Lower lobe of right lung (tissue), 2 donors: ENCODE data around the gene TEKTIP1. TPM values are rescaled to one million over a fixed set of nuclear protein-coding genes. Genes with fewer than 3 reads are reported as not detected.

Experiments
- ATAC-seq, 2 donors: fragments of 200-7000 bp; cut with Tn5 transposase; one replicate each; pipeline ENCODE4 v1.9.1; 2020 to 2022; ENCODE audit warnings: mild to moderate bottlenecking in 2 of 2, moderate library complexity in 2 of 2
- DNase-seq: peaks from one replicate; pipeline ENCODE4 v3.0.0-alpha.2; 2020
- H3K27ac ChIP-seq: fragments of 200-600 bp; one replicate; pipeline ENCODE4 v1.8.0; 2022
- H3K27me3 ChIP-seq: fragments of 200-600 bp; one replicate; pipeline ENCODE4 v1.8.0; 2022; ENCODE audit warnings: low read depth
- H3K36me3 ChIP-seq: fragments of 200-600 bp; one replicate; pipeline ENCODE4 v1.8.0; 2022; ENCODE audit warnings: mild to moderate bottlenecking
- H3K4me1 ChIP-seq: fragments of 200-600 bp; one replicate; pipeline ENCODE4 v1.8.0; 2022
- H3K4me3 ChIP-seq: fragments of 200-600 bp; one replicate; pipeline ENCODE4 v1.8.0; 2022; ENCODE audit warnings: mild to moderate bottlenecking
- H3K9me3 ChIP-seq: fragments of 200-600 bp; one replicate; pipeline ENCODE4 v1.8.0; 2022
- intact Hi-C: fragments of 100-400 bp; cut with DNase I; formaldehyde crosslinking; loops from one replicate; pipeline ENCODE4 v1.11.0; 2022
- total RNA-seq: library from RNA; stranded (reverse); fragmentation: NEBNext Ultra II Directional; extraction: Animal tissue kit (Norgen Biotek cat#: 25700); gene quantifications from one replicate; pipeline ENCODE4 v1.2.1, GENCODE V29; 2021
- TF ChIP-seq, protein P1 (sequence below): fragments of 200-600 bp; IDR thresholded peaks from one replicate; pipeline ENCODE4 v1.8.0; 2022; ENCODE audit warnings: antibody characterized with exemption, mild to moderate bottlenecking
- donor health status: DM: no; HTN: yes; CAD: no; lungs with severe emphysema.

TEKTIP1 gene
- total RNA-seq, 1 donor from 2014 or later: 2.2 TPM

DNA sequence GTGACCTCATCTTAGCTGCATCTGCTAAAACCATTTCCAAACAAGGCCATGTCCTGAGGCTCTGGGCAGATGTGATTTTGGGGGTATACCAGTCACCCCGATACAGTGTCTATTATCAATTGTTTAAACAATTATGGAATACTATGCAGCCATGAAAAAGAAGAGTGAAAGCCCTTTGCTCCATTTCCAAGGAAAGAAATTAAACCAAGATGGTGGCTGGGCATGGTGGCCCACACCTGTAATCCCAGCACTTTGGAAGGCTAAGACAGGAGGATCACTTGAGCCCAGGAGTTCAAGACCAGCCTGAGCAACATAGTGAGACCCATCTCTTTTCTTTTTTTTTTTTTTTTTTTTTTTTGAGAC, 763 bp downstream of the TEKTIP1 start:
- DNase-seq (no peak), ATAC-seq (no peak)
- TF ChIP-seq, protein P1, sequence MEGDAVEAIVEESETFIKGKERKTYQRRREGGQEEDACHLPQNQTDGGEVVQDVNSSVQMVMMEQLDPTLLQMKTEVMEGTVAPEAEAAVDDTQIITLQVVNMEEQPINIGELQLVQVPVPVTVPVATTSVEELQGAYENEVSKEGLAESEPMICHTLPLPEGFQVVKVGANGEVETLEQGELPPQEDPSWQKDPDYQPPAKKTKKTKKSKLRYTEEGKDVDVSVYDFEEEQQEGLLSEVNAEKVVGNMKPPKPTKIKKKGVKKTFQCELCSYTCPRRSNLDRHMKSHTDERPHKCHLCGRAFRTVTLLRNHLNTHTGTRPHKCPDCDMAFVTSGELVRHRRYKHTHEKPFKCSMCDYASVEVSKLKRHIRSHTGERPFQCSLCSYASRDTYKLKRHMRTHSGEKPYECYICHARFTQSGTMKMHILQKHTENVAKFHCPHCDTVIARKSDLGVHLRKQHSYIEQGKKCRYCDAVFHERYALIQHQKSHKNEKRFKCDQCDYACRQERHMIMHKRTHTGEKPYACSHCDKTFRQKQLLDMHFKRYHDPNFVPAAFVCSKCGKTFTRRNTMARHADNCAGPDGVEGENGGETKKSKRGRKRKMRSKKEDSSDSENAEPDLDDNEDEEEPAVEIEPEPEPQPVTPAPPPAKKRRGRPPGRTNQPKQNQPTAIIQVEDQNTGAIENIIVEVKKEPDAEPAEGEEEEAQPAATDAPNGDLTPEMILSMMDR: no peak
- Histone ChIP-seq H3K4me3 (no peak overlapping the region), H3K27ac (no peak overlapping the region), H3K4me1 (no peaks in the 10 kb centered on the region), H3K27me3 (no peaks in the 10 kb centered on the region), H3K9me3 (no peaks in the 10 kb centered on the region), H3K36me3 (peaks cover 37% of the 10 kb centered on the region)
- intact Hi-C loops: no loop called here

DNA sequence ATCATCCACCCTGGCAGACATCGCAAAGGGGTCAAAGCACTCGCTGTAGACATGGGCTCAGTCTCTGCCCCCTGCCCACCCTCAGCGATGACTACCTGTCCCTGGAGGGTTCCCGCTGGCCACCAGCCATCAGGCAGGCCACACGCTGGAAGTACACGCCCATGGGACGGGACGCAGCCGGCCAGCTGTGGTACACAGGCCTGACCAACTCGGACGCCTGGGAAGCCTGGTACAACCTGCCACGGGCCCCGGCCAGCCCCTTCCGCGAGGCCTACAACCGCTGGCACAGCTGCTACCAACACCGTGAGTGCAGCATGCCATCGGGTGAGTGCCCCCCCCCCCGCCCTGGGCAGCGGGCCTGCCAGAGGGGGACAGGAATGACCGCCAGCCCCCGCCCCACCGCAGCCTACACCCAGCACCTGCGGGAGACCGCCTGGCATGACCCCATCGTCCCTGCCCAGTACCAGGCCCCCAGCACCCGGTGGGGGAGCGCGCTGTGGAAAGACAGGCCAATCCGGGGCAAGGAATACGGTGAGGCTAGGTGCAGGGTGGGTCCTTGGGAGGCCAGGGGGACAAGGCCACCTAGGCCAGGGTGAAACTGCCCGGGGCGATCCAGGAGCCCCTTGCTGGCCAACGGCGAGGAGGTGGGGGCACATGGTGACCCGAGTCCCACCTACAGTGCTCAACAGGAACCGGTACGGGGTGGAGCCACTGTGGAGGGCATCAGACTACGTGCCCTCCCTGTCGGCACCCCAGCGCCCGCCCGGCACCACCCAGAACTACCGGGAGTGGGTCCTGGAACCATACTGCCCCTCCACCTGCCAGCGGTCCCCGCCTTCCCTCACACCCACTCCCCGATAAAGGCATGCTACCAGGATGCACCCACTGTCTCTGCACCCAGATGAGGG, 4.4 kb downstream of the TEKTIP1 start:
- intact Hi-C loops: no loop called here

GRCh38 chr19:3544058-3544376, 5.0 kb downstream of the TEKTIP1 start:
- no peak for ATAC-seq
- TF ChIP-seq, protein P1: no peak
- no peak overlapping the region for H3K4me3 ChIP-seq
- no peaks in the 10 kb centered on the region for H3K4me1 ChIP-seq
- no peak overlapping the region for H3K27ac ChIP-seq
- no peaks in the 10 kb centered on the region for H3K27me3 ChIP-seq
- intact Hi-C loops: no loop called here
- H3K9me3 ChIP-seq: no peaks in the 10 kb centered on the region
- H3K36me3 ChIP-seq: peaks cover 48% of the 10 kb centered on the region
- peak; percentile 35 for DNase-seq

More for the DNA sequence above, 4.4 kb downstream of the TEKTIP1 start:
- Histone ChIP-seq H3K36me3 (peaks cover 45% of the 10 kb centered on the region), H3K27me3 (no peaks in the 10 kb centered on the region), H3K9me3 (no peaks in the 10 kb centered on the region), H3K4me1 (no peaks in the 10 kb centered on the region), H3K27ac (no peak overlapping the region), H3K4me3 (no peak overlapping the region)
- DNase-seq: peak; percentile 51
- TF ChIP-seq, protein P1: no peak
- ATAC-seq: no peak

- H3K4me3 ChIP-seq: no peak overlapping the region
- no peaks in the 10 kb centered on the region for H3K4me1 ChIP-seq
- intact Hi-C loops: no loop called here
- DNase-seq (peak; percentile 84), ATAC-seq (peak; percentile 73 to 83)
- H3K36me3 ChIP-seq: peaks cover 51% of the 10 kb centered on the region
- H3K9me3 ChIP-seq: no peaks in the 10 kb centered on the region
- H3K27ac ChIP-seq: no peak overlapping the region
- TF ChIP-seq, protein P1: peak; percentile 95
- no peaks in the 10 kb centered on the region for H3K27me3 ChIP-seq
These were observed 6.0 kb downstream of the TEKTIP1 start for GRCh38 chr19:3544742-3545668.

- Histone ChIP-seq H3K27me3 (no peaks in the 10 kb centered on the region), H3K36me3 (peaks cover 51% of the 10 kb centered on the region), H3K9me3 (no peaks in the 10 kb centered on the region), H3K27ac (no peak overlapping the region), H3K4me3 (no peak overlapping the region), H3K4me1 (no peaks in the 10 kb centered on the region)
- DNase-seq (no peak), ATAC-seq (no peak)
- TF ChIP-seq, protein P1: no peak
- intact Hi-C loops: no loop called here
These were observed 6.7 kb downstream of the TEKTIP1 start for GRCh38 chr19:3545669-3546034.
